Skeletal muscle cell (primary cell): Measurements from ENCODE around the gene MZB1.

Source experiments
- DNase-seq: peaks from one replicate; pipeline ENCODE4 v3.0.0-alpha.2; 2010; ENCODE audit warnings: low read depth
- H3K4me3 ChIP-seq: 2 replicates; pipeline ENCODE4 v1.5.1; 2011; ENCODE audit warnings: low read depth, mild to moderate bottlenecking, control low read depth, low read length, moderate library complexity

Gene MZB1, protein sequence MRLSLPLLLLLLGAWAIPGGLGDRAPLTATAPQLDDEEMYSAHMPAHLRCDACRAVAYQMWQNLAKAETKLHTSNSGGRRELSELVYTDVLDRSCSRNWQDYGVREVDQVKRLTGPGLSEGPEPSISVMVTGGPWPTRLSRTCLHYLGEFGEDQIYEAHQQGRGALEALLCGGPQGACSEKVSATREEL

DNA sequence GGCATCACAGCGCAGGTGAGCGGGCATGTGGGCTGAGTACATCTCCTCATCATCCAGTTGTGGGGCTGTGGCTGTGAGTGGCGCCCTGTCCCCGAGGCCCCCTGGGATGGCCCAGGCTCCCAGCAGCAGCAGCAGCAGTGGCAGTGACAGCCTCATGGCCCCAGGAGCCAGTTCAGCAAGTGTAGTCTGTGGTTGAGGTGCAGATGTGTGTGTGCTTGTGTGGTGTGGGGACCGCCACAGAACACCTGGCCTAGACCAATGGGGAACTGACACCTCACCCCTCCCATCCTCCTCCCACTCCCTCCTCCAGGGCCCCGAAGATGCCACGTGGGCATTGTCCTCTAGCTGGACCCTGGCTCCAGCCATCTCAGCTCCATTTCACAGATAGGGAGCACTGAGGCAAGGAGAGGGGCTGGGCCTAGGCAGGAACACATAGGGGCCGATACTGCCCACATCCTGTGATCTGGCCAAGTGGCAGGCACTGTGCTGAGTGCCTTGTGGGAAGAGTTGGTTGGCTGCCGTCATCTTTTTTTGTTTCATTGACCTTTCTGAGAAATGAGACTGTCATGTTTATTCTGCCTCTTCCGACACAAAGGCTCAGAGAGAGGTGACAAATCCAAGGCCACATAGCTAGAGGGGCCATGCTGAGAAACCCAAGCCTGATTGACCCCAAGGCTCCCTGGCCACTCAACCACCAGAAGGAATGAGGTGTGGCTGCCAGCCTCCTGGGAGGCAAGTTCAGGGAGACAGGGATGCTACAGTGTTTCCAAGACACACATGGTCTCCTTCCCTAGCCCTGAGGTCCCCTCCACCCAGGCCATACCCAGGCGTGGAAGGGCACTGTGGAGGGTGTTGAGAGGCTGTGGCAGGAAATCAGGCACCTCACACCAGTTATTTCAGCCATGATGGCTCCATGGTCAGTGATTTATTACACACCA is at the start of gene MZB1:
Gene MZB1 (minus strand): TSS at position 213 of the 938 bp plus-strand sequence. CDS start 57 bp downstream, at position 156.
- no peak within 1 kb of the TSS for H3K4me3 ChIP-seq
- no peak for DNase-seq

DNA sequence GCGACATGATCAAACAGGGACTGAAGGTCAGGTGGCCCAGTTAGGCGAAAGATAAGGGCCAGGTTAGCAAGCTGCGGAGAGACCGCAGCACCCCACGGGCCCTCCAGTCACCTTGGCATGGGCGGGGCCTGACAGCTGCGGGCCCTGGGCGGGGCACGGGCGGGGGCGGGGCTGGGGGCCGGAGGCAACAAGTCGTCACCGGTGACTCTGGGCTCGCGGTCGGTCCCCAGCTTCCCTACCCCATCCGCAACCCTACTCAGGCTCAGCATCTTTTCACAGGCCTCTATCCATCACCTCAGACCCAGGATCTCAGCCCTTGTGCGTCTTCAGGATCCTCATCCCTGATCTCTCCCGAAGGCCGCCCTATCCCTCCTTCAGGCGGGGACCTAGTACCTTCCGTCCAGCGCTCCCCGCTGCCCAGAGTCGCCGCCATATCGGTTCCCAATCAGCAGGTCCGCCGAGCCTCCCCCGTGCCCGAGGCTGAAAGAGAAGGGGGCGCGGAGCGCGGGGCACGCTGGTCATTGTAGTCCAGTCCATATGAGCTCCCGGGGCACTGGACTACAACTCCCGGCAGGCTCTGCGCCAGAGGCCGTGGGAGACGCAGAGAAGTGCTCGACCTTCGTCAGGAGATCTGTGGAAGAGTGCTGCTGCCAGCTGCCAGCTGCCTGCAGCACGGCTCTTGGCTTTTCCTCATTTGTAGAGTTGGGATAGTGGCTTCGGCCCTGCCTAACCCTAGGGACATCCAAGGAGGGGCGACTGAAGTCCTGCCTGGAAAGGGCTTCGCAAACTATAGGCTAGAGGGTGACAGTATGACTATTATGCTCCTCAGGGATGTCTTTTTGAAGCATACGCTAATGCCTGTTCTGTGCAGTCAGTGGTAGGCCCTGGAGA is 49.5 kb upstream of the MZB1 start, which contains the start of gene DNAJC18:
Gene DNAJC18 (minus strand): TSS at position 513 of the 891 bp plus-strand sequence. CDS start 80 bp downstream, at position 433.
- H3K4me3 ChIP-seq: peak within 1 kb of the TSS; percentile 76
- peak; percentile 71 for DNase-seq

DNA sequence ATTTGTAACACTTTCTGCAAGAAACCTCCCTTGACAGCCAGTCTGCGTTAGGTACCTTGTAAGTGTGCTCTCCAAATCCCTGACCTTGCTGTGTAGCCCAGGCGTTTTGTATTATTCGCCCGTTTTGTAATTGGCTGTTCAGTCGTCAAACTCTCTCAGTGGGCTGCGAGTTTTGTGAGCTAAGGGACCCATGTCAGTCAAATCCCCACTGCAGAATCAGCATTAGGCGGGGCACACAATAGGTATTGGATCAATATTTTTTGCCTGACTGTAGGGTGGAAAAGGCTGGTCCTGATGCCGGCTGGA is 48.9 kb upstream of the MZB1 start:
- H3K4me3 ChIP-seq: peak overlapping the region; percentile 76
- no peak for DNase-seq

DNA sequence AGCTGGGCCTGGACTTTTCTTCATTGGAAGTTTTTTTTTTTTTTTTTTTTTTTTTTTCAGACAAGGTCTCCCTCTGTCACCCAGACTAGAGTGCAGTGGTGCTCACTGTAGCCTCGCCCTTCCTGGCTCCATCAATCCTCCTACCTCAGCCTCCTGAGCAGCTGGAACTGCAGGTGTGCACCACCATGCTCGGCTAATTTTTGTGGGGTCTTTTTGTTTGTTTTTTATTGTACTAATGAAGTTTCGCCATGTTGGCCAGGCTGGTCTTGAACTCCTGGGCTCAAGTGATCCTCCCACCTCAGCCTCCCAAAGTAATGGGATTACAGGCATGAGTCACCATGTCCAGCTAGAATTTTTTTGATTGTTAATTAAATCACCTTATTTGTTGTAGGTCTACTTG is 46.0 kb upstream of the MZB1 start:
- no peak overlapping the region for H3K4me3 ChIP-seq
- DNase-seq: no peak

DNA sequence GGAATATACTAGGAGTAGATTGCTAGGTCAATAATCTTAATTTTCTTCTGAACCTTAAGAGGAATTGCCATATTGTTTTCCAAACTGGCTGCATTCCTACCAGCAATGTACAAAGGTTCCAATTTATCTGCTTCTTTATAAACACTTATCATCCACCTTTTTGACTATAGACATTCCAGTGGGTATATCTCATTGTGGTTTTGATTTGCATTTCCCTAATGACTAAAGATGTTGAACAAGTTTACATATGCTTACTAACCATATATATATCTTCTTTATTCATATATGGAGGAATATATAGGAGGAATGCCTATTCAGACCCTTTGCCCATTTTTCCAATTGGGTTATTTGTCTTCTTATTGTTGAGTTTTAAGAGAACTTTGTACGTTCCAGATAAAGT is 42.0 kb upstream of the MZB1 start:
- no peak for DNase-seq
- H3K4me3 ChIP-seq: no peak overlapping the region

DNA sequence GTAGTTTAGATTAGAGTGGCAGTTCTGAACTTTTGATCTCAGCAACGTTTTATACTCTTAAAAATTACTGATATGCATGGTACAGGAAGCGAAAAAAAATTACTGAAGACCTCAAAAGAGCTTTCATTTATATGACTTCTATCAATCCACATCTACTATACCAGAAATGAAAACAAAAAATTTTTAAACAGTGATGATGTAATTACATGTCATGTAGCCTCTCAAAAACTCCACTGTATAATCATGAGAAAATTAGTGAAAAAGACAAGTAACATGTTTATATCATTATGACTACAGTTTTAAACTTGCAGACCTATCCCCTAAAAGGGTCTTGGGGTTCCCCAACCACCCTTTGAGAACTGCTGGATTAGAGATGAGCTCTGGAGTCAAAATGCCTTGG is 40.3 kb upstream of the MZB1 start:
- no peak for DNase-seq
- H3K4me3 ChIP-seq: no peak overlapping the region

DNA sequence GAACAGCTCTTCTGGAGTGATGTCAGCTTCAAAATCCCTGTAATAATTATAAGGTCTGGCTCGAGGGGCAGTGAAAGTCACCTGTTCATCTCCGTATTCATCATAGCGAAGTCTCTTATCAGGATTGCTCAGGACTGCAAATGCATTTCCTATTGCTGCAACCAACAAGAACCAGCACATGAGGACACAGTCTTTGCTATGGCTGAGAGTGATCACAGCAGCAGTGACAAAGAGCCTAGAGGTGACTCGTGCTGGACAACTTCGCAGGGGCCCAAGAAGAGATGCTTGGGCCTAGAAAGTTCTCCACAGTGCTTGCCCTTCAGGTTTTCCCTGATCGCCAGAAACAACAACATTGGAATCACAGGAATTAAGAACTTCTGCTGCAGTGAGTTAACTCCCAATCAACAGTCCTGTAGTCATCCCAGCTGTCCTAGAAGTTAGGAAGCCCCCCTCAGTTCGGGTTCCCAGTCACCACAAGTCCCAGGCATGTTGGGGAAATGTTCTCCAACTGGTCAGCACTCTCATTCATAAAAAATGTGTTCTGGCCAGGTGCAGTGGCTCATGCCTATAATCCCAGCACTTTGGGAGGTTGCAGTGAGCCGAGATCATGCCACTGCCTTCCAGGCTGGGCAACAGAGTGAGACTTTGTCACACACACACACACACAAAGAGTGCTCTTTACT is 36.6 kb upstream of the MZB1 start:
- no peak for DNase-seq
- no peak overlapping the region for H3K4me3 ChIP-seq

DNA sequence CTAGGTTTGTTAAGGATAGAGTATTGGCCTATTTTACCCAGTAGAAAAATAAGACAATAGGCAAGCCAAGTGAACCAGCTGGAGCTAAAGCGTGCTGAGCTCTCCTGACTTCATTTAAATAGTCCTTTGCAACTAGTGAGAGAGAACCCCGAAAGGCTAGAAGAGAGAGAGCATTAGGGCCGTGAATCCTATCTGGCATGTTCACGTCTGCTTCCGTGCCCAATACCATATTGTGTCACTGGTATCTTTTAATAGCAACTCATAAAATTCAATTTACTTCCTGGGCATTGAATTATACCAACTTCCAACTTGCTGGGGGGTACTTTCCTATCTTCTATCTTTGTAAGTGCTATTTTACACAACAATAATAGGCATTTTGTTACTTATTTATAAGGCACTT is 35.8 kb upstream of the MZB1 start:
- DNase-seq: no peak

DNA sequence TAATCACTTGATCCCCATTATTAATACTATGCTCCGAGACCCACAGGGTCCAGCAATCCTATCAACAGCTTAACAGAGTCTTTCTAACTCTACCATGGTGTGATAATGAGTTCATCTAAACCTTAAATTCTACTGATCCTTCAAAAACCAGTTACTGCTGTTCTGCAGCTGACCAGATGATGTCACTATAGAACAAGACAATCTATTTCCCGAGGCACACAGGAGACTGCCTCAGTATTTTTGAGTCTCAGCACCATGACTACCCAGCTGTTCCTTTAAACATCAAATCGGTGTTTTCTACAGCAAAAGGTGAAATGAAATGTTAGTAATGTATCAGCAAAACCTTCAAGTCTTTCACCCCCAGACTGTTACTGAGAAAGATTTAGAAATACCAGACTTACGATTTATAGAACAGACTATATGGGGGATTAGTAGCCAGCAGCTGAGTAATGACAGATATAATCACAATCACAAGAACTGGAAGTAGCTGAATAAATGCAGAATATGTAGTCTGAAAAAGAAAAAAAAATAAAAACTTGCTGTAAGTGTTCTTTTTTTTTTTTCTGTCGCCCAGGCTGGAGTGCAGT is 32.7 kb upstream of the MZB1 start:
- DNase-seq: no peak
- no peak overlapping the region for H3K4me3 ChIP-seq

More for the DNA sequence above, 35.8 kb upstream of the MZB1 start:
- H3K4me3 ChIP-seq: no peak overlapping the region

DNA sequence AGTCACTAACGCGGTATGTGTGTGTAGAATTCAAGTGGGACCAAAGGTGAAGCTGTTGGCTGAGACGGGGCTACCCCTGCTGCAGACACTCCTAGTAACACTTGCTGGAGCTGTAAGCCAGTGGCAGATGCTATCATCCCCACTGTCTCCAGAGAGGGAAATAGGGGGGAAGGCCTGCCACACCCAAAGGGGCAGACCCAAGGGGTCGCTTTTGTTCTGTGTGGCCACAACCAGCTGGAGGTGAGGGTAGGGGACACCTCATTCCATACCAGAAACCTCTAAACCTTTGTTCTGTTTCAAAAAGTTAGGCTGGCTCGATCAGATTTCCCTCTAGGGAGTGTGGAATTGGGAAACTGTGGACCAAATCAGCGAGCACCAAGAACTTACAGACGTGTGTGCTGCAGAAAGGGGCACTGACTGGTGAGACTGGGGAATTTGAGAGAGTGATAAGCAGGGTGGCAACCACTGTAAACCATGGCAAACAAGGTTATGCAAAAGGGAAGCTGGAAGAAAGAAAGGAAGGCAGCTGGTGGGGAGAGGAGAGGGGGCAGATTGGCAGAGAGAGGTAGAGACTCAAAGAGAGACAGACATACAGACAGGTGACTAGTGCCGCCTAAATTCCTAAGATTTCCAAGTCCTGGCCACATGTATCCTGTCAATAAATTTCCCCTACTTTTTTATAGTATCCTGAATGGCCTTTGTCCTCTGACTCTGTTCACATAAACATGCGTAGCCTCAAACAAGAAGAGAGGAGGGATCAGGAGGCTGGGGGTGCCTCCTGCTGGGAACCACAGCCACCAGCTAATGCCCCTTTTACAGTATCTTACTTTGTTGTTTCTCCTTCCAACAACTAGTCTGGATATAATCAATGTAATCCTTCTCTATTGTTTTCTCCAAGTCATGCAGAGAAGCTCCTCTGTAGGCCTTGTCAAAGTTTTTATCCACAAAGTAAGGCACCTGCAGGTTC is 29.8 kb upstream of the MZB1 start:
- H3K4me3 ChIP-seq: no peak overlapping the region
- no peak for DNase-seq

DNA sequence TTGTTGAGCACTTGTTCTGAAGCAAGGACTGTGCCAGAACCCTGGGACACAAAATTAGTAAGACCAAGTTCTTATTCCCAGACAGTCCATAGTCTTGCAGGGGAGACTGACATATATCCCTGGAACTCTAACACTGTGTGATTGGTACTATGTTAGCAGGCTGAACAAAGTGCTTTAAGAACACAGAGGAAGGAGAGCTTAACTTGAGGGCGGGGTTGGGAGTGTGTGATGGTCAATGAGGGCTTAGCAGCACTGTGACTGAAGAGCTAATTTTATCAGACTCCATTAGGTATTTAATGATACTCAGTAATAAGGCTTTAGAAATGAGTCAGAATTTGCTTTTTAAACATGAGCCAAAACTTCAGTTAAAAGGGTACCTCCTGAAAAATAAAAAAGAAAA is 29.1 kb upstream of the MZB1 start:
- no peak for DNase-seq
- H3K4me3 ChIP-seq: no peak overlapping the region

DNA sequence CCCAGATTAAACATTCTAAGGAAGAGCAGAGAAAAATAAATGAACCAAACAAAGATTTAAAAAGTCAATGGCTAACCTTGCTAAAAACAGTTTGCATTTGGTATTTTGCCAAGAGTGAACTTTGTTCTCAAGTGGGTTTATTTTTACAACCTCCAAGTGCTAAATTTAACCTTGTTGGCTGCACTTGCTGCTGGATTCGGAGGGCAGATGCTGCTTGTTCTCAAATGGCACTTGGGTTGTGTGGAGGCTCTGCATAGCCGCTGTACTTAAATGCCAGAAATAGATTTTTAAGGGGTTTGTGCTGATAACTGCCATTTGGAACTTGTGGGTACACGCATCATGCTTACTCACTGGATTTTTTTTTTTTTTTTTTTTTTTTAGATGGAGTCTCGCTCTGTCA is 27.5 kb upstream of the MZB1 start:
- DNase-seq: no peak
- no peak overlapping the region for H3K4me3 ChIP-seq

DNA sequence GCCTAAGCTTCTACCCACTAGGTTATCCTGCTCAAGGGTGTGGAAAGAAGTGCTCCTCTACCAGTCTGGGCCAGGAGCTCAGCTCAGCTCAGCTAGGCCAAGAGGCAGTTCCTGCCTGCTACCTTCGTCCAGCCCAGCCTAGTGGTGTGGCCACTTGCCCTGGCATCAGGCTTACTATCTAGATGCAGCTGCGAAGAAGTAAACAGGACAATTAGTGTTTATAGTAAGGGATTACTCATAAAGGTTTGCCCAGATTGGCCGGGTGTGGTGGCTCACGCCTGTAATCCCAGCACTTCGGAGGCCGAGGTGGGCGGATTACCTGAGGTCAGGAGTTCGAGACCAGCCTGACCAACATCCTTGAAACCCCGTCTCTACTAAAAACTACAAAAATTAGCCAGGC is 26.9 kb upstream of the MZB1 start:
- no peak overlapping the region for H3K4me3 ChIP-seq
- no peak for DNase-seq

DNA sequence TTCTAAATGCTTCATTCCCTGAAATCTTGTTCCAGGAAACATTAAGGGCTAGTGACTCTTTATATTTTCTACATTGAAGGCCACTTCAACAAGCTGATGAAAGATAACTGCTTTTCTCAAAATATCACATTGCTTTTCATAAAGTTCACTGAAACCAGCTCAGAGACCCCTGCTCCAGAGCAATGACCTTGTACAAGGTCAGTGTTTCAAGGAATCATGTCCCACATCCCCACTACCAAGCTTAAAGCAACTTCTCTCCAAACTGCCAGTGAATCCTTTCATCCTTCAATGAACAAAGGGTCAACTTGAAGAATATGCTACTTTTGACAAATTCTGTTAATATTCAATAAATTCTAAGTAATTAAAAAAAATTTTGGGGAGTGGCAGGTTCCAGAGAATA is 26.2 kb upstream of the MZB1 start:
- no peak for DNase-seq
- H3K4me3 ChIP-seq: no peak overlapping the region

DNA sequence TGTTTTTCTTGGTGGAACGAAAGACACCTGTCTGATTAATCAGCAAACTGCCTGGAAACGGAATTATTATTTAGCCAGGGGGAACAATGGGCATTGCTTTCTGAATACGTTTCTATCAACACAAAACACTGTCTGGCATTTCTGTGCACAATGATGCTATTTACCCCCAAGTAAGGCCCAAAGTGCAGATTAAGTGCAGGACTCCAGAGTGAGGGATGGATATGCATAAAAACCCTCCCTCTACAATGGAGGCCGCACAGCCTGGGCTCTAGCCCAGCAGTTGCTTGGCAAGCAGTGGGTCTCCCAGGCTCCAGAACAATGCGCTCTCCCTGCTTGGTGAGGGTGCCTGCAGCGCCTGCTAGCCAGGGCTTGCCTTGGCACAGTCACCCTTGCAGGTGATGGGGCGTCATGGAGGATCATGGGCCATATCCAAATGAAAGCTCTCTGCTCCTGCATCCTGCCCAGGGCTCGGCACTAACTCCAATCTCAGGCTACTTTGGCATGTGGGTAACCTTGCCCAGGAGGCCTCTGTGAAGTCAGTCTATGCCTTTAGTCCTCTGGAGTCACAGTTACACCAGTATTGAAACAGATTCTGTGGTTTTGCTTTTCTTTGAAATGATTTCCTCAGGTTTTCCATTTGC is 25.6 kb upstream of the MZB1 start:
- DNase-seq: no peak
- H3K4me3 ChIP-seq: no peak overlapping the region

DNA sequence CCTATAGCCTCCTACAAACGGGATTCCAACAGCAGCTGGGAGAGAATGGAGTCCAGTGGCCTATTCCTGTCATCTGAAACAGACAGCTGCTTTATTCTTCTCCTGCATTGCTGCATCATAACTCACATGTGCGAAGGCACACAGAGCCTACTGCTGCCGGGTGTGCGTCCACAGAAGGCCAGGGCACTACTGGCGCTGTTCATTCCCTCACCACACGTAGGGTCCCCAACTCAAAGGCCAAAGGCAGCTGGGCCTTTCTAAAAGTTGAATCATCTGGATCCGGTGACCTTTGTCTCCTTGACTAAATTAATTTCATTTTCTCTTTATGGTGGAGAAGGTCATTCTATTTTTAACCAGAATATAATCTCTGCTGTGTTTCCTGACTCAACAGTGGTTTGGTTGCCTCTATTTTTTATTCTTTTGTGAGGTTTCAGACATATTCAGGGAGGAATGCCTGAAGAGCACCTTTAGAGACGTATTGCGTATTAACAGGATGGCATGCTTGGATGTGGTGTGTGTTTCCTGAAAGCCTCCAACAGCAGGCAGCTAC is 24.9 kb upstream of the MZB1 start:
- DNase-seq: peak; percentile 45
- H3K4me3 ChIP-seq: no peak overlapping the region

DNA sequence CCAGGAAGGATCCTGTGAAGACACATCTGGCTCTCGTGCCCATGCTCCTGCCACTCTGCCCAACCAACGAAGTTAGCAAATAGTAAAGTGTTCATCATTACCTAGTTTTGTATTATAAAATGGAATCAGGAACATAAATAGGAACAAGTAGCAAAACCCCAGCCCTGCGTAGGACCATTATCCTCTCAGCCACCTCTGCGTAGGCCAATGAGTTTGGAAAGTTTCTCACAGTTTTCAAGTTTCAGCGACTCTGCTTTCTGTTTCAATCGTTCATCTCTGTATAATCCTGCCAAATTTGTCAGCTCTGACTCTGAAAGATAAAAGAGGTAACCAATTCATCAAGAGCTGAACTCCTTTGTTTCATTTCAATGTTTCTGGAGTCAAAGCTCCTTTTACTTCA is 24.2 kb upstream of the MZB1 start:
- DNase-seq: no peak
- no peak overlapping the region for H3K4me3 ChIP-seq
